Hindlimb muscle (tissue), 1 donor: ENCODE results near the gene EMC9. TPM values are rescaled to one million over a fixed set of nuclear protein-coding genes. Genes with fewer than 3 reads are reported as not detected.

Source experiments
- polyA plus RNA-seq: library from polyadenylated mRNA; unstranded; fragments of 120-200 nt; gene quantifications from one replicate; pipeline ENCODE4 v1.2.1, GENCODE V29; 2013; ENCODE audit not compliant: insufficient read length

The EMC9 gene
- polyA plus RNA-seq, 1 donor = 29.8 TPM

Other genes with a start within 250 kb of the EMC9 start
- 21.9 TPM for gene DHRS4, start 187.8 kb downstream of the EMC9 start, polyA plus RNA-seq
- gene DHRS4L2, start 152.7 kb downstream of the EMC9 start, polyA plus RNA-seq = 9.2 TPM
- gene CARMIL3, start 89.6 kb downstream of the EMC9 start, polyA plus RNA-seq = 0.10 TPM
- not detected for gene CPNE6, start 70.0 kb downstream of the EMC9 start, polyA plus RNA-seq
- 4.3 TPM for gene PCK2, start 47.3 kb downstream of the EMC9 start, polyA plus RNA-seq
- 48.2 TPM for gene DCAF11, start 26.8 kb downstream of the EMC9 start, polyA plus RNA-seq
- gene NRL, start 26.6 kb downstream of the EMC9 start, polyA plus RNA-seq = 1.7 TPM
- 146 TPM for gene FITM1, start 10.9 kb downstream of the EMC9 start, polyA plus RNA-seq
- 110 TPM for gene PSME1, start 5.4 kb downstream of the EMC9 start, polyA plus RNA-seq
- 75.2 TPM for gene PSME2, start 5.0 kb upstream of the EMC9 start, polyA plus RNA-seq
- 39.5 TPM for gene RNF31, start 5.9 kb upstream of the EMC9 start, polyA plus RNA-seq
- 32.6 TPM for gene IRF9, start 19.7 kb upstream of the EMC9 start, polyA plus RNA-seq
- 14.5 TPM for gene REC8, start 30.5 kb upstream of the EMC9 start, polyA plus RNA-seq
- 33.5 TPM for gene IPO4, start 47.2 kb upstream of the EMC9 start, polyA plus RNA-seq
- 18.6 TPM for gene TM9SF1, start 53.9 kb upstream of the EMC9 start, polyA plus RNA-seq
- 4.5 TPM for gene TSSK4, start 64.1 kb upstream of the EMC9 start, polyA plus RNA-seq
- 37.6 TPM for gene CHMP4A, start 71.9 kb upstream of the EMC9 start, polyA plus RNA-seq
- gene MDP1, start 74.5 kb upstream of the EMC9 start, polyA plus RNA-seq = 9.3 TPM
- gene NEDD8, start 90.8 kb upstream of the EMC9 start, polyA plus RNA-seq = 176 TPM
- 45.8 TPM for gene GMPR2, start 91.3 kb upstream of the EMC9 start, polyA plus RNA-seq
- gene TINF2, start 101.0 kb upstream of the EMC9 start, polyA plus RNA-seq = 39.0 TPM
- 2.1 TPM for gene TGM1, start 121.6 kb upstream of the EMC9 start, polyA plus RNA-seq
- 15.0 TPM for gene RABGGTA, start 130.0 kb upstream of the EMC9 start, polyA plus RNA-seq
- 14.7 TPM for gene DHRS1, start 158.2 kb upstream of the EMC9 start, polyA plus RNA-seq
- 22.6 TPM for gene NOP9, start 158.3 kb upstream of the EMC9 start, polyA plus RNA-seq
- 10.3 TPM for gene CIDEB, start 166.4 kb upstream of the EMC9 start, polyA plus RNA-seq
- gene LTB4R2, start 168.5 kb upstream of the EMC9 start, polyA plus RNA-seq = 4.1 TPM
- gene LTB4R, start 169.9 kb upstream of the EMC9 start, polyA plus RNA-seq = 3.5 TPM
- gene ADCY4, start 193.5 kb upstream of the EMC9 start, polyA plus RNA-seq = 17.0 TPM
- 2.1 TPM for gene RIPK3, start 198.4 kb upstream of the EMC9 start, polyA plus RNA-seq
- gene NFATC4, start 226.6 kb upstream of the EMC9 start, polyA plus RNA-seq = 34.8 TPM